Fibroblast of the aortic adventitia (primary cell): ENCODE results near the gene TMEM117. TPM values are rescaled to one million over a fixed set of nuclear protein-coding genes. Genes with fewer than 3 reads are reported as not detected.

ENCODE experiments used
- DNase-seq: peaks from one replicate; pipeline ENCODE4 v3.0.0-alpha.2; 2010; ENCODE audit warnings: low read depth
- H3K4me3 ChIP-seq: 2 replicates; pipeline ENCODE4 v1.5.1; 2011; ENCODE audit warnings: low read depth, mild to moderate bottlenecking, control low read depth, low read length, moderate library complexity
- CTCF ChIP-seq: IDR thresholded peaks from 2 replicates; pipeline ENCODE4 v1.5.1; 2011; ENCODE audit warnings: mild to moderate bottlenecking, low read length, control low read depth, inconsistent platforms; ENCODE audit not compliant: insufficient read depth
- total RNA-seq: library from RNA; depleted of rRNA; stranded (reverse); fragments of >200 nt; gene quantifications from 2 replicates; pipeline ENCODE4 v1.2.3, GENCODE V29; 2012; ENCODE audit warnings: low replicate concordance

The TMEM117 gene
- total RNA-seq, 1 donor: 9.9 TPM

GRCh38 chr12:43945983-43946382 lies 110.1 kb downstream of the TMEM117 start:
- no peak for TF ChIP-seq CTCF
- DNase-seq: no peak
- no peak overlapping the region for H3K4me3 ChIP-seq

- TF ChIP-seq CTCF: no peak
- DNase-seq: no peak
- H3K4me3 ChIP-seq: no peak overlapping the region
Measured at GRCh38 chr12:43951286-43951685, 115.4 kb downstream of the TMEM117 start.

GRCh38 chr12:43957732-43958372 lies 122.0 kb downstream of the TMEM117 start:
- no peak overlapping the region for H3K4me3 ChIP-seq
- peak; percentile 71 for DNase-seq
- TF ChIP-seq CTCF: peak; percentile 55

- no peak overlapping the region for H3K4me3 ChIP-seq
- TF ChIP-seq CTCF: no peak
- DNase-seq: no peak
Measured at GRCh38 chr12:43964033-43964432, 128.2 kb downstream of the TMEM117 start.

GRCh38 chr12:43964961-43965360 lies 129.1 kb downstream of the TMEM117 start:
- peak; percentile 63 for DNase-seq
- no peak overlapping the region for H3K4me3 ChIP-seq
- no peak for TF ChIP-seq CTCF

- no peak for DNase-seq
- no peak for TF ChIP-seq CTCF
- H3K4me3 ChIP-seq: no peak overlapping the region
Measured at GRCh38 chr12:43965899-43966298, 130.0 kb downstream of the TMEM117 start.

GRCh38 chr12:43968736-43969135 lies 132.9 kb downstream of the TMEM117 start:
- no peak for TF ChIP-seq CTCF
- no peak overlapping the region for H3K4me3 ChIP-seq
- DNase-seq: no peak
